Spinal cord (tissue), 10 donors: ENCODE results near the gene CEP20. TPM values are rescaled to one million over a fixed set of nuclear protein-coding genes. Genes with fewer than 3 reads are reported as not detected.
"Not testable (repeated sequence)": the region's sequence is repeated elsewhere in the genome, so short reads cannot be mapped to it uniquely, and the experiment has no call there.

ENCODE experiments used
- DNase-seq, 6 donors: peaks; one replicate each; pipeline versions ENCODE4 v3.0.0 to v3.0.0-alpha.2; 2013 to 2015; ENCODE audit warnings: low spot score in 6 of 6, low read depth in 4 of 6
- H3K27ac ChIP-seq: one replicate; pipeline ENCODE4 v1.5.1; 2013; ENCODE audit warnings: low read depth, low read length, control low read depth
- H3K27me3 ChIP-seq: one replicate; pipeline ENCODE4 v1.6.1; 2013; ENCODE audit warnings: low read length; ENCODE audit not compliant: control insufficient read depth, insufficient read depth
- H3K36me3 ChIP-seq: one replicate; pipeline ENCODE4 v1.6.1; 2013; ENCODE audit warnings: low read length; ENCODE audit not compliant: control insufficient read depth, insufficient read depth
- H3K4me1 ChIP-seq: one replicate; pipeline ENCODE4 v1.6.1; 2013; ENCODE audit warnings: low read length; ENCODE audit not compliant: control insufficient read depth, insufficient read depth
- H3K4me3 ChIP-seq: one replicate; pipeline ENCODE4 v1.5.1; 2013; ENCODE audit warnings: low read depth, low read length, control low read depth
- H3K9me3 ChIP-seq: one replicate; pipeline ENCODE4 v1.6.1; 2013; ENCODE audit warnings: low read length; ENCODE audit not compliant: control insufficient read depth, insufficient read depth
- WGBS: methylation state at CpG from one replicate; pipeline ENCODE4 v1.1.5; 2013; ENCODE audit warnings: missing lambda C conversion rate; ENCODE audit not compliant: insufficient coverage; 5-methylcytosine and 5-hydroxymethylcytosine counted together
- polyA plus RNA-seq, 2 donors: library from polyadenylated mRNA; unstranded; fragments of 120-200 nt; gene quantifications; one replicate each; pipeline ENCODE4 v1.2.1, GENCODE V29; 2013; ENCODE audit not compliant: insufficient read length in 2 of 2
- total RNA-seq, 2 donors: library from RNA; depleted of rRNA in 1 of 2; stranded (reverse); fragments of 120-200 nt in 1 of 2; fragments of >200 nt in 1 of 2; gene quantifications; one replicate each; pipeline versions ENCODE4 v1.2.3 to v1.2.4, GENCODE V29; 2013 to 2014
- donor health status: healthy.

The CEP20 gene
- total and polyA plus RNA-seq, 4 donors = 23.2 to 36.3 (median 25.9) TPM

DNA sequence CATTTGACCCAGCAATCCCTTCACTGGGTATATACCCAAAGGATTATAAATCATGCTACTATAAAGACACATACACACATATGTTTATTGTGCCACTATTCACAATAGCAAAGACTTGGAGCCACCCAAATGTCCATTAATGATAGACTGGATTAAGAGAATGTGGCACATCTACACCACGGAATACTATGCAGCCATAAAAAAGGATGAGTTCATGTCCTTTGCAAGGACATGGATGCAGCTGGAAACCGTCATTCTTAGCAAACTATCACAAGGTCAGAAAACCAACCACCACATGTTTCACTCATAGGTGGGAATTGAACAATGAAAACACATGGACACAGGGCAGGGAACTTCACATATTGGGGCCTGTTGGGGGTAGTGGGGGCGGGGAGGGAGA is 29.9 kb upstream of the CEP20 start:
- H3K4me3 ChIP-seq, H3K36me3 ChIP-seq, H3K9me3 ChIP-seq, DNase-seq, H3K27ac ChIP-seq, H3K27me3 ChIP-seq, H3K4me1 ChIP-seq: not testable (repeated sequence)
- no CpG with 5 or more reads among the region's 3 CpGs for WGBS

DNA sequence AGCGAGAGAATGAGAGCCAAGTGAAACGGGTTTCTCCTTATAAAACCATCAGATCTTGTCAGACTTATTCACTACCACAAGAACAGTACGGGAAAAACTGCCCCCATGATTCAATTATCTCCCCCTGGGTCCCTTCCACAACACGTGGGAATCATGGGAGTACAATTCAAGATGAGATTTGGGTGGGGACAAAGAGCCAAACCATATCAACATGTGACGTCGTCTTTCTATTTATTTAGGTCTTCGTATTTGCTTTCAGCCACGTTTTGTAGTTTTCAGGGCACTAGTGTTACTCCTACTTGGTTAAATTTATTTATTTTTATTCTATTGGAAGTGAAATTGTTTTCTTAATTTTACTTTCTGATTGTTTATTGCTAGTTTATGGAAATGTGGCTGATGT is 27.9 kb upstream of the CEP20 start:
- no peaks in the 10 kb centered on the region for H3K27me3 ChIP-seq
- 100% methylated on average over 1 of the region's 8 CpGs for WGBS
- no peak overlapping the region for H3K27ac ChIP-seq
- no peak for DNase-seq
- no peaks in the 10 kb centered on the region for H3K4me1 ChIP-seq
- H3K36me3 ChIP-seq = no peaks in the 10 kb centered on the region
- H3K4me3 ChIP-seq = no peak overlapping the region
- no peaks in the 10 kb centered on the region for H3K9me3 ChIP-seq

DNA sequence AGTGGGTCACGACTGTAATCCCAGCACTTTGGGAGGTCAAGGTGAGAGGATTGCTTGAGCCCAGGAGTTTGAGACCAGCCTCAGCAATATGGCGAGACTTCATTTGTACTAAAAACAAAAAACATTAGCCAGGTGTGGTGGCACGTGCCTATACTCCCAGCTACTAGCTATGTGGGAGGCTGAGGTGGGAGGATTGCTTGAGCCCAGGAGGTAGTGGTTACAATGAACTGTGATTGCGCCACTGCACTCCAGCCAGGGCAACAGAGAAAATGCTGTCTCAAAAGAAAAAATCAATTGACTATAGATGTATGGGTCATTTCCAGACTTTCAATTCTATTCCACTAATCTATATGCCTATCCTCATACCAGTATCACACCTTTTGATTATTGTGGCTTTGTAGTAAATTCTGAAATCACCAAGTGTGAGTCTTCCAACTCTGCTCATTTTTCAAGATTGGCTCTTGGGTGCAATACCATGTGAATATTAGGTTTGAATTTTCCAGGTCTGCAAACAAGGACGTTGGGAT is 27.2 kb upstream of the CEP20 start:
- Histone ChIP-seq H3K36me3 (no peaks in the 10 kb centered on the region), H3K9me3 (no peaks in the 10 kb centered on the region), H3K27ac (no peak overlapping the region), H3K4me3 (no peak overlapping the region), H3K27me3 (no peaks in the 10 kb centered on the region), H3K4me1 (no peaks in the 10 kb centered on the region)
- WGBS = no CpG with 5 or more reads among the region's 5 CpGs
- DNase-seq = no peak

DNA sequence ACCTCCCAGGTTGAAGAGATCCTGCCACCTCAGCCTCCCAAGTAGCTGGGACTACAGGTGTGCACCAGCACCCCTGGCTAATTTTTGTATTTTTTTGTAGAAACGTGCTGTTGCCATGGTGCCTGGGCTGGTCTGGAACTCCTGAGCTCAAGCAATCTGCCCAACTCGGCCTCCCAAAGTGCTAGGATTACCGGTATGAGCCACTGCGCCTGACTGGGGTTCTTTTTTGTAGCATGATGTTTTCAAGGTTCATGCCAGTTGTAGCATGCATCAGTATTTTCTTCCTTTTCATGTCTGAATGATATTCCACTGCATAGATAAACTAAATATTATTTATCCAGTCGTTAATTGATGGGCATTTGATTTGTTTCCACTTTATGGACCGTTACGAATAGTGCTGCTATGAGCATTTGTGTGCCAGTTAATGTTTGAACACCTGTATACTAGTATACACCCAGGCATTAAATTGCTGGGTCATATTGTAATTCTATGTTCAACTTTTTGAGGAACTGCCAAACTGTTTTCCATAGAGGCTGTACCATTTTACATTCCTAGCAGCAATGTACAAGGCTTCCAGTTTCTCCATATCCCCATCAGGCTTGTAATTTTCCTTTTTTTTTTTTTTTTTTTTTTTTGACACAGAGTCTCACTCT is 24.8 kb upstream of the CEP20 start:
- Histone ChIP-seq H3K9me3 (no peaks in the 10 kb centered on the region), H3K27ac (no peak overlapping the region), H3K36me3 (no peaks in the 10 kb centered on the region), H3K4me1 (no peaks in the 10 kb centered on the region), H3K4me3 (no peak overlapping the region), H3K27me3 (no peaks in the 10 kb centered on the region)
- WGBS = 100% methylated on average over 1 of the region's 7 CpGs
- no peak for DNase-seq

DNA sequence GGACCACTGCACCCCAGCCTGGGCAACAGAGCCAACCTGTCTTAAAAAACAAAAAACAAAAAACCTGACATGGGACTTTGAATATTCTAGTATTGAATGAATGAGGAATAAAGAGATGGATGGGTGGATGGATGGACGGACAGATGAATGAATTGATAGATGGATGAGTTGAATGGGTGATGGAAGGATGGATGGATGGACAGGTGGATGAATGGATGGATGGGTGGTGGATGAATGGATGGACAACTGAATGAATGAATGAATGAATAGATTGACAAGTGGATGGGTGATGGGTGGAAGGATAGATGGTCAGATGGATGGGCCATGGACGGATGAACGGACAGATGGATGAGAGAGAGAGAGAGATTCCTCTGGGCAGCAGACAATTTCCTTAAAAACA is 22.8 kb upstream of the CEP20 start:
- Histone ChIP-seq H3K4me3 (no peak overlapping the region), H3K36me3 (no peaks in the 10 kb centered on the region), H3K4me1 (no peaks in the 10 kb centered on the region), H3K9me3 (no peaks in the 10 kb centered on the region), H3K27me3 (no peaks in the 10 kb centered on the region), H3K27ac (no peak overlapping the region)
- 88% methylated on average over 1 of the region's 3 CpGs for WGBS
- no peak for DNase-seq

DNA sequence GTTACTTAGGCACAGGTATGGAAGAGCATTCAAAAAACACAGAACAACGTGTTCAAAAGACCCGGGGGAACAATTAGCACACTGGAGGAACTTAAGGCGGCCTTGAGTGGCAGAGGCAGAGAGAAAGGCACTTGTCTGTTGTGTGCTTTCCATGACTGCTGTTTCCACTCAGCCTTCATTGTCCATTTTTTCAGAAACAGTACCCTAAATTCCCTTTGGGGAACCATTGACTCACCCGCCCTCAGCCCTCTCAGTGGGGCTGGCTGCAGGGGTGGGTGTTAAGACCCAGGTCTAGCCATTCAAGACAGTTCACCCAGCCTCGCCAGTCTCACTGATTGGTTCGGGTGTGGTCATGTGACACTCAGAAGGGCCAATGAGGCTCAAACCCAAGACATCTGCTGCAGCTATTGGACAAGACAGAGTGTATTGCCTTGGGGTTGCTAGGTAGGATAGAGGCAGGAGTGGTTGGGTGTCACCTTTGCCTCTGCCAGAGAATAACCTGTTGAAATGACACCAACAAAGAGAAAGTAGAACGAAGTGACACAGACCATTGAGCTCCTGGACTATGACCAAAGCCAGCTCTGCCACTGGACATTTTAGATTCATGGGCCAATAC is 19.6 kb upstream of the CEP20 start:
- Histone ChIP-seq H3K27me3 (no peaks in the 10 kb centered on the region), H3K27ac (no peak overlapping the region), H3K4me3 (no peak overlapping the region), H3K4me1 (no peaks in the 10 kb centered on the region), H3K36me3 (no peaks in the 10 kb centered on the region), H3K9me3 (no peaks in the 10 kb centered on the region)
- WGBS = 77% methylated on average over 4 of the region's 7 CpGs
- no peak for DNase-seq

DNA sequence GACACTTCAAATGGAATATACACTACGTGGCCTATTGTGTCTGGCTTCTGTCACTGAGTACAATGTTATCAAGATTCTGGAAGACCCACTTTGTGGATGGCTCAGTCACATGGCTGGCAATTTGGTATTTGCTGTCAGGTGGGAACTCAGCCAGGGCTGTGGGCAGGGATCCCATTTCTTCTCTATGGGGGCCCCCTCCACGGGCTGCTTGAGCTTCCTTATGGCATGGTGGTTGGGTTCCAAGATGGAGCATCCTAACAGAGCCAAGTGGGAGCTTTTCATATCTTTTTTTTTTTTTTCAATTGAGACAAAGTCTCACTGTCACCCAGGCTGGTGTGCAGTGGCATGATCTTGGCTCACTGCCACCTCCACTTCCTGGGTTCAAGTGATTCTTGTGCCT is 18.0 kb upstream of the CEP20 start:
- no peak overlapping the region for H3K27ac ChIP-seq
- H3K4me1 ChIP-seq = no peaks in the 10 kb centered on the region
- H3K4me3 ChIP-seq = no peak overlapping the region
- H3K27me3 ChIP-seq = no peaks in the 10 kb centered on the region
- 73% methylated on average over 2 of the region's 2 CpGs for WGBS
- no peaks in the 10 kb centered on the region for H3K9me3 ChIP-seq
- no peak for DNase-seq
- no peaks in the 10 kb centered on the region for H3K36me3 ChIP-seq

DNA sequence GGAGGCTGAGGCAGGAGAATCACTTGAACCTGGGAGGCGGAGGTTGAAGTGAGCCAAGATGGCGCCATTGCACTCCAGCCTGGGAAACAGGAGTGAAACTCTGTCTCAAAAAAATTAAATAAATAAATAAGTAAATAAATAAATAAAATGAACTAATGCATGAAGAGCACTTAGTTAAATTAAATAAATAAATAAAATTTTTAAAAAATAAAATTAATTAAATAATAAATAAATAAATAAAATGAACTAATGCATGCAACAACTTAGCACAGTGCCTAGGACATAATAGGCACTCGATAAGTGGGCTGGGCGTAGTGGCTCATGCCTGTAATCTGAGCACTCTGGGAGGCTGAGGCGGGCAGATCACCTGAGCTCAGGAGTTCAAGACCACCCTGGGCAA is 15.6 kb upstream of the CEP20 start:
- no peaks in the 10 kb centered on the region for H3K36me3 ChIP-seq
- no peaks in the 10 kb centered on the region for H3K9me3 ChIP-seq
- H3K27me3 ChIP-seq = no peaks in the 10 kb centered on the region
- 100% methylated on average over 3 of the region's 5 CpGs for WGBS
- no peak overlapping the region for H3K27ac ChIP-seq
- no peak overlapping the region for H3K4me3 ChIP-seq
- no peaks in the 10 kb centered on the region for H3K4me1 ChIP-seq
- no peak for DNase-seq

DNA sequence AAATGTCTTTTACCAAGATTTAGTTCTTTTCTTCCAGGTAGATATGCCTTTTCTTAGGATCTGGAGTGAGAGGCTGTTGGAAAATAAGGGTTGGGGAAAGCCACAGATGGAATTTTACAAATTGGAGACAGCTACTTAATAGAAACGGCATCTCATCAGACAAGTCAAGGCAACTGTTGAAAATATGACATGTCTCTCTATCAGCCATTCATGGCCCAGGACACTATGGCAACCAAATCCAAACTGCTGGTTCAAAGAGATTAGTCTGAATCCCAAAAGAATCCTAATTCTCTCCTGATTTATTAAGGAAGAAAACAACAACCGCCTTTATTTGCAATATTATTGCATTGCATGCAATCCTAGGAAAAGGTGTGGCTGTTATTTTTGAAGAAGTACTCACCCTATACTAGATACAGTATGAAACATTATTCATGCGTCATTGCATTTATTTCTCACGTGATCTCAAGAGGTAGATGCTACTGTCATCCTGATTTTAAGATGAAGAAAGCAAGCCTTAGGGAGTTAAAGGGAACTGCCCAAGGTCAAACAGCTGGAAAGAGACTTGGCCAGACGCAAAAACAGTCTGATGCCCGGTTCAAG is 12.6 kb upstream of the CEP20 start:
- no peak overlapping the region for H3K27ac ChIP-seq
- no peak overlapping the region for H3K4me3 ChIP-seq
- H3K9me3 ChIP-seq = no peaks in the 10 kb centered on the region
- peak in 1 of 6 donors; percentile 1 for DNase-seq
- WGBS = 85% methylated on average over 3 of the region's 6 CpGs
- H3K4me1 ChIP-seq = no peaks in the 10 kb centered on the region
- no peaks in the 10 kb centered on the region for H3K27me3 ChIP-seq
- no peaks in the 10 kb centered on the region for H3K36me3 ChIP-seq

DNA sequence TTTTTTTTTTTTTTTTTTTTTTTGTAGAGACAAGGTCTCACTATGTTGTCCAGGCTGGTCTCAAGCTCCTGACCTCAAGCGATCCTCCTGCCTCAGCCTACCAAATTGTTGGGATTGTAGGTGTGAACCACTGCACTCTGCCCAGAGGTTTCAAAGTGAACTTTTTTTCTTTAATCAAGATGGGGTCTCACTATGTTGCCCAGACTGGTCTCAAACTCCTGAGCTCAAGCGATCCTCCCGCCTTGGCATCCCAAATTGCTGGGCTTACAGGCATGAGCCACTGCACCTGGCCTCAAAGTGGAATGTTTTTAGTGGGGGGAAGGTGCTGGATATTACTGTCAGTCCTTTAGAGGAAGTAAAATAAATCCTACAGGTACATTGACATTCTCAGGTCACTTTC is 12.0 kb upstream of the CEP20 start:
- H3K27ac ChIP-seq = no peak overlapping the region
- 100% methylated on average over 1 of the region's 3 CpGs for WGBS
- H3K9me3 ChIP-seq = no peaks in the 10 kb centered on the region
- no peaks in the 10 kb centered on the region for H3K36me3 ChIP-seq
- no peak for DNase-seq
- H3K4me3 ChIP-seq = no peak overlapping the region
- H3K27me3 ChIP-seq = no peaks in the 10 kb centered on the region
- H3K4me1 ChIP-seq = no peaks in the 10 kb centered on the region
